Left ventricle myocardium inferior (tissue), 1 donor: ENCODE results near the gene KLHDC3. TPM values are rescaled to one million over a fixed set of nuclear protein-coding genes. Genes with fewer than 3 reads are reported as not detected.
A peak's percentile ranks its signal among the peaks of the same experiment; 100 is the strongest.

Experiments
- DNase-seq: peaks from one replicate; pipeline ENCODE4 v3.0.0-alpha.2; 2020
- H3K27ac ChIP-seq: fragments of 200-600 bp; replicated peaks from 2 replicates; pipeline ENCODE4 v1.8.0; 2021
- H3K27me3 ChIP-seq: fragments of 200-600 bp; 2 replicates; pipeline ENCODE4 v1.8.0; 2021; ENCODE audit warnings: low read depth
- H3K36me3 ChIP-seq: fragments of 200-600 bp; 2 replicates; pipeline ENCODE4 v1.8.0; 2021
- H3K4me1 ChIP-seq: fragments of 200-600 bp; 2 replicates; pipeline ENCODE4 v1.8.0; 2021
- H3K4me3 ChIP-seq: fragments of 200-600 bp; 2 replicates; pipeline ENCODE4 v1.8.0; 2021; ENCODE audit warnings: mild to moderate bottlenecking, moderate library complexity
- H3K9me3 ChIP-seq: fragments of 200-600 bp; replicated peaks from 2 replicates; pipeline ENCODE4 v1.8.0; 2021
- CTCF ChIP-seq: fragments of 200-600 bp; IDR thresholded peaks from 2 replicates; pipeline ENCODE4 v1.8.0; 2021; ENCODE audit warnings: antibody characterized with exemption, mild to moderate bottlenecking, borderline replicate concordance
- intact Hi-C: fragments of 100-400 bp; cut with micrococcal nuclease; formaldehyde crosslinking; loops from one replicate; pipeline ENCODE4 v1.11.0; 2022
- total RNA-seq: library from RNA; stranded (reverse); fragmentation: NEBNext Ultra II Directional; extraction: Animal tissue kit (Norgen Biotek cat#: 25700); gene quantifications from one replicate; pipeline ENCODE4 v1.2.1, GENCODE V29; 2021
- donor health status: DM: no; HTN: yes; CAD: no; lungs with severe emphysema.

Gene KLHDC3
- total RNA-seq, 1 donor from 2014 or later: 108 TPM

- Histone ChIP-seq H3K4me1 (peaks cover 61% of the 10 kb centered on the region), H3K36me3 (peaks cover 51% of the 10 kb centered on the region), H3K27me3 (no peaks in the 10 kb centered on the region), H3K9me3 (no peaks in the 10 kb centered on the region), H3K4me3 (peak overlapping the region; percentile 83), H3K27ac (peak overlapping the region; percentile 89)
- intact Hi-C loops: no loop called here
- no peak for DNase-seq
- no peak for TF ChIP-seq CTCF
Observed at GRCh38 chr6:43014434-43014909, 423 bp downstream of the KLHDC3 start.

GRCh38 chr6:43016176-43016942, 2.3 kb downstream of the KLHDC3 start:
- Histone ChIP-seq H3K36me3 (peaks cover 48% of the 10 kb centered on the region), H3K4me3 (peak overlapping the region; percentile 83), H3K27me3 (no peaks in the 10 kb centered on the region), H3K4me1 (peaks cover 70% of the 10 kb centered on the region), H3K27ac (peak overlapping the region; percentile 89), H3K9me3 (no peaks in the 10 kb centered on the region)
- no peak for DNase-seq
- no peak for TF ChIP-seq CTCF
- intact Hi-C loops: no loop called here

GRCh38 chr6:43016943-43017334, 2.9 kb downstream of the KLHDC3 start:
- Histone ChIP-seq H3K4me1 (peaks cover 75% of the 10 kb centered on the region), H3K27me3 (no peaks in the 10 kb centered on the region), H3K9me3 (no peaks in the 10 kb centered on the region), H3K4me3 (peak overlapping the region; percentile 83), H3K27ac (peak overlapping the region; percentile 89), H3K36me3 (peaks cover 42% of the 10 kb centered on the region)
- intact Hi-C loops: no loop called here
- no peak for TF ChIP-seq CTCF
- DNase-seq: peak; percentile 40

- no peak for DNase-seq
- peaks cover 38% of the 10 kb centered on the region for H3K36me3 ChIP-seq
- peaks cover 80% of the 10 kb centered on the region for H3K4me1 ChIP-seq
- H3K4me3 ChIP-seq: no peak overlapping the region
- intact Hi-C loops: no loop called here
- no peaks in the 10 kb centered on the region for H3K9me3 ChIP-seq
- H3K27me3 ChIP-seq: no peaks in the 10 kb centered on the region
- H3K27ac ChIP-seq: no peak overlapping the region
- TF ChIP-seq CTCF: no peak
Observed at GRCh38 chr6:43019152-43019551, 5.1 kb downstream of the KLHDC3 start.

- Histone ChIP-seq H3K36me3 (peaks cover 49% of the 10 kb centered on the region), H3K4me3 (no peak overlapping the region), H3K9me3 (no peaks in the 10 kb centered on the region), H3K27me3 (no peaks in the 10 kb centered on the region), H3K27ac (peak overlapping the region; percentile 88), H3K4me1 (peaks cover 74% of the 10 kb centered on the region)
- no peak for DNase-seq
- intact Hi-C loops: no loop called here
- no peak for TF ChIP-seq CTCF
Observed at GRCh38 chr6:43020052-43020705, 6.1 kb downstream of the KLHDC3 start.
